ENCODE measurements around the gene RNF112.

RNF112 gene

DNA sequence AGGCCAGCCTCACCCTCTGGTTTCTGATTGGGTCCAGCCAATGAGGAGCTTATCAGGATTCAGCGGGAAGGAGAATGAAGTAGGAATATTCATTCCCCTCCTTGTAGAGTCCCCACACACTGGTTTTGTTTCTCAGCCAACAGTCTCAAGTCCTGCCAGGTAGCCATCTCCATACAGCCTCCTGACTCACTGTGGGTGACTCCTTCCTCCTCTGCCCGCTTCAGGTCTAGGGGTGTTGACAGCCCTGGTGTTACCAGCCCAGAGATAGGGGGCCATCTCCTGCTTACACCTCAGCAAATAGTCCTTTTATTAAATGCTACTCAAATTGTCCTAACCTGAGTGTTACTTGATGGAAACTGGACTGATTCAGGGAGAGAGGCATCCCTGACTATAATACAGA, 20.1 kb upstream of the RNF112 start:
- DNase-seq = no peak

DNA sequence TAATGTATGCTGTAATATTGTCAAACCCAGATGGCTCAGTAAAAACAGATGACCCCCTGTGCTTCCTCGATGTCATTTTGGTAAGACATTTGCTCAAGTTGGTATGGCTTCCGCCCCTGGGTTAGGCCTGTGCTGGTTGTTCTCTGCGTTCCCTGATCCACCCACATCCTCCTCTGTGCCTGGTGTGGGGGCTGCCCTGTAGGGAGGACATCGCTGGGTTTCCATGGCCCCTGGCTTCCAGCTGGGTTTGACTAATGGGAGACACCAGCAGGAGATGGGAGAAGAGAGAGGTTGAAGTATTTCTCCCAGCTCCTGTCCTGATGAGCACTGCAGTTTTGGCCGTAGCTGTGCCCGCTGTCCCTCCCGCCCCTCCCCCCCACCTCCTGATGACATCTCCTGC, 19.6 kb upstream of the RNF112 start:
- no peak for DNase-seq

DNA sequence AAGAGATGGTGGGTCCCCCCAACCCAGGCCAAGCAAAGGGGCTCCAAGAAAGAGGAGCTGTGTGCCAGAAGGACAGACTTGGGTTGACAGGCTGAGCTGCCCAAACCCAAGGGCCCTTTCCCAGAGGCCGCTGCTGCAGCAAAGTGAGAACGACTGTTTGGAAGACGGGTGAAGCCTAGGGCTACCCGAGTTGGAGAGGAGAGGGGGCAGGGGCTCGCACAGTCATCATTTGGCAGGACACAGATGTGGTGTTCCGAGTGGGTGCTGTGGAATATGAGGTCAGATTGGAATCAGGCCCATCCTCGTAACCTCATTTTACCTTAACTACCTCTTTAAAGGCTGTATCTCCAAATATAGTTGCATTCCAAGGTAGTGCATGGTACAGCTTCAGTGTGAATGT, 18.7 kb upstream of the RNF112 start:
- no peak for DNase-seq

DNA sequence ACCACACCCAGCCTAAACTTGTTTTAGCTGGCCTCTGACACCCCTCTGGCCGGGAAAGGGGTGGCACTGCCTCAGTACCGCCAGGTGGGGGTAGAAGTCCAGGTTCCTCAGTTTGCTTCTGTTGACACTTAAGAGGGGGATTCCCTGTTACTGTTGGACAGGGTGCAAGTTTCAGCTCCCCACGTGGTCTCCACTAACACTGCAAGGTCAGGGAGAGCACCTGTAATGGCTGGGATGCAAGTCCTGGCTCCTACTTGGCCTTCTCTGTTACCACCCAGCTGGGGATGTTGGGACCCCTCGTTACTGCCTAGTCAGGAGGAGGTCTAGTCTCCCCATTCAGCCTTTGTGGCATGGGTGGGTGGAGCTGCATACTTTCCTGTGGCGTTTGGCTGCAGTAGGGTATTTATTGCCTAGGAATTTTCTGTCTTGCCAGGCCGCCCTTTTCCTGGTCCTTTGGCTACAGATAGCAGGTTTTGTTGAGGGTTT, 13.4 kb upstream of the RNF112 start:
- no peak for DNase-seq

DNA sequence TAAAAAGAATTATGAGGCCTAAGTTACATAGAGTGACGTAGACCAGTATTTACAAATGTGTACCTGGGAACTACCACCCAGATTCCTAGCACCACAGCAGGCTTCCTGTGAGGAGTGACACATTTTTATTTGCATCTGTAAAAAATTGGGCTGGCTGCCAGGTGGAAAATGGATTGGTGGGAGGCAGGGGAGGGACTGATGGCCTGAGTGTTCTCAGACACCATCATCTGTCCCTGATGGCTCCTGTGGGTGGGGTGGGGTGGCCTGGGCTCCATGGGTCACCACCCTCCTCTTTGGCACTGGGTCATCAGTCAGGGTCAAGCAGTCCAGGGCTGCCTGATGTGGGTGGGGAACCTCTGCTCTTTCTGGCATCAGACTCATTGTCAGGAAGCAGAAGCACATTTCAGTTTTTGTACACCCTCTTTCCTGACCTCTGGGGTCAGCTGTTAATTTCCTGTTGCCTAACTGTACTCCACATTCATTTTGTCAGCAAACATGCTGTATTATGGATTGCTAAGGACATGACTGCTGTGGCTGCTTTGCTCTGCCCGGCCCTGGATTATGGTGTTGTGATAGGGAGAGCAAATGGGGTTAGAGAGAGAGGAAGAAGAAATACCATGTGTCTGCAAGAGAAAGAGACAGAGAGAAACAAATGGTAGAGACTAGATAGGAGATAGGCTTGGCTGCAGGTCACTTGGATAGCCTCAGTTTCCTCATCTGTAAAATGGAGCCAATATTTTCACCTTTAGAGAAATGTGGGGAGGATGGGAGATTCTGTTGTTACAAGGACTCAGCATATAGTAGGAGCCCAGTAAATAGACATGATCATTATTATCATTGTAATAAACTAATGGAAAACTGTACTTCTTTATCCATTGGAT, 12.5 kb upstream of the RNF112 start:
- DNase-seq = no peak

DNA sequence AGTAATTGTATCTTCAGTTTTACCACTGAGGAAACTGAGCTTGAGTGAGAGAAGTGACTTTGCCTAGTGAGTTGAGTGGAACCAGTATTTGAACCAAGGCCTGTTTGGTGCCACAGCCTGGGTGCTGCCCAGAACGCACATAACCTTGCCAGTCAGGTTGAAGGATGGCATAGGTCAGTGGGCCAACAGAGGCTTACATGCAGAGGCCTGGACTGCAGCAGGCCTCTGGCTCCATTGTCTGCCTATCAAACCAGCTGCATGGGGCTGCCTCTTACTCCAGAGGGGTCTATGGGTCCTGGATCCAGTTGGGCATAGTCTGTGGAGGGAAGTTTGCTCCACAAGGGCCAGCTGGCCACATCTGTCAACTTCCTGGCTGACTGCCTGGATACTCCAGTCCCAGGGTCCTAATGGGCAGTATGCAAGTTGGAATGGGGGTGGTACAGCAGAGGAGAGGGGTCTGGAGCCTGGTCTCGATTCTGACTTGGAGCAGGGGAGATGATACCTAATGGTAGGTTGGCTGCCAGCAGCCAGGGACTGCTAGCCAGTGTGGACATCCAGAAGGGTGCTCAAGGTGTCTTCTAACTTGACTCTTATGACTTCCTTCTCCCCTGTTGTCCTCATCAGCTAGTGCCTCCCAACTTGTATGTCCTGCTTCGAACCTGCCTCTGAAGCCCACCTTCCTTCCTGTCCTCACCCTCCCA, 11.1 kb upstream of the RNF112 start:
- no peak for DNase-seq

DNA sequence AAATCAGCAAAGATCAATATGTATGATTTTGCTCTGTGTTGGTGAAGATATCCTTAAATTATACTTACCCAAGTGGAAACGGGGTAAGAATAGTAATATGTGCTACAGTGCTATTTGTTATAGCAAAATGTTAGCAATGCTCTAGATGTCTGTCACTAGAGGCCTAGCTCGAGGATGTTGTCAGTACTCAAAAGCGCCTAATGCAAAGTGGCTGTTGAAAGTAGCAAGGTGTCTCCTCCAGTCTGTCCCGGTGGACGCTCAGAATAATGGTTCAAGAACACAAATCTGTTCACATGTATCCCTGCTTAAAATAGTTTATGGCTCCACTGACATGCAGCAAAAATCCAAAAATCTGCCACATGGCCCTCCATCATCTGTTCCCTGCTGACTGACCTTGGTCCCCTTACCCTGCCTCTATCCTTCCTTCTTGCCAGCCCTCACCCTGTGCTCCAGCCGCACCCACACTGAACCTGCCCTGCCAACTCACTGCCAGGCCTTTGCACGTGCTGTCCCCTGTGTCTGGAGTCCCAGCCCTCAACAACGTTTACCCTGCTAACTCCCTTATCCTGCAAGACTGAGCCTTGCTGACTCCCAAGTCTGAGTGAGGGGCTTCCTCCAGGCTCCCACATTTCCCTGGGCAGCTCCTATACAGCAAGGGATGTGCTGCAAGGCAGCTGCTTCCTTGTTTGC, 9.6 kb upstream of the RNF112 start:
- no peak for DNase-seq

DNA sequence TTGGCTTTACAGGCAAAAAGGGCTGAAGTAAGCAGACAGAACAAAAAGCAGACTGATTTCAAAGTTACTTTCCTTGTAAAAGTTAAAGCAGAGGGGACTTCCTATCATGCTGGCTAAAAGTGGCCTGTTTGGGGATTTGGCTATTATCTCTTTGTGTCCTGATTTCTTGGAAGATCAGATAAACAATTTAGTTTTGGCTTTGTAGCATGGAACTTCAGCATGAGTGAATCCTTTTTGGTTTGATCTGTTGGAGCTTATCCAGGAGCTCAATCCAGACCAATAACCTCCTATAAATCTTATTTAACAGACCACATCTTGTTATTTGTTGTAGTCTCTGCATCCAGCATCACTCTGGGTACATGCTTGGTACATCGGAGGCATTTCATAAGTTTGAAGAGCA, 8.9 kb upstream of the RNF112 start:
- no peak for DNase-seq

DNA sequence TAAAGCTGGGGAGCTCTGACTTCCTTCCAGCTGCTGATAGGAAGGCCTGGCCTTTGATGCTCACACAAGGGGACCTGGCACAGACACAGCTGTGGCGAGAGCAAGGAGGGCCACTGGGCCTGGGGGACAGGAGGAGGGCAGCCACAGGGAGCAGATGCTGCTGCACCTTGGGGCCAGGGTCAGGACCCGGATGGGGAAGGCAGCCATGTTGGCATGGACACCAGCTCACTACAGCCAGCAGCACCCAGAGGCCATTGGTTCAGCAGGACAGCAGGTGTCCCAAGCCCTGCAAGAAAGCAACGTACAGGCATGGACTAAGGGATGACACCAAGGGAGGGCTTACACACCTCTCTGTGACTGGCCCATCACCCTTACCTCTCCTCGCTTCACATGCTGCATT, 8.0 kb upstream of the RNF112 start:
- DNase-seq = no peak

DNA sequence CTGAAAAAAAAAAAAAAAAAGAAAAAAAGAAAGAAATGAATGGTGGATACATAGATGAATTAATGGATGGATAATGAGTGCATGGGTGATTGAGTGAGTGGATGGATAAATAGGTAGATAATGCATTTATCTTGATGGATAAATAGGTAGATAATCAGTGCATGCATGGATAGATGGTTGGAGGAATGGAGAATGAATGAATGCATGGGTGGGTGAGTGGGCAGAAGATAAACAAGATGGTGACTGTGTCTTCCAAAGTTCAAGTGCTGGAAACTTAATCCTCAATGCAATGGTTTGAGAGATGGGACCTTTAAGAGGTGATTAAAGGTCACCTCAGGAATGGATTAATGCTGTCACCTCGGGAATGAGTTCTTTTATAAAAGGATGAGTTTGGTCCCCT, 6.8 kb upstream of the RNF112 start:
- no peak for DNase-seq

DNA sequence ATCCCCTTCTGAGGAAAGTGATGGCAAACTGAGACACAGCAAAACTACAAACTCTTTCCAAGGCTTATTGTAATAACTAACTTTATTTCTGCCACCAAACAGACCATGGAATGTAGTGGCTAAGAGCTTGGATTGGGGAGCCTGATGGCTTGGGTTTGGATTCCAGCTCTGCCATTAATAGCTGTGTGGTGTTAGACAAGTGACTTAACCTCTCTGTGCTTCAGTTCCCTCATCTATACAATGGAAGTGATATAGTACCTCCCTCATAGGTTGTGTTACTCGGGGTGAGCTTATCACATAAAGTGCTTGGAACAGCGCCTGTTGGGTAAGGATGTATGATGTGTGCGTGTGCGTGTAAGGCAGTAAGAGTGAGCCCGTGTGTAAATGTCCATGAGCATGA, 5.9 kb upstream of the RNF112 start:
- DNase-seq = no peak

DNA sequence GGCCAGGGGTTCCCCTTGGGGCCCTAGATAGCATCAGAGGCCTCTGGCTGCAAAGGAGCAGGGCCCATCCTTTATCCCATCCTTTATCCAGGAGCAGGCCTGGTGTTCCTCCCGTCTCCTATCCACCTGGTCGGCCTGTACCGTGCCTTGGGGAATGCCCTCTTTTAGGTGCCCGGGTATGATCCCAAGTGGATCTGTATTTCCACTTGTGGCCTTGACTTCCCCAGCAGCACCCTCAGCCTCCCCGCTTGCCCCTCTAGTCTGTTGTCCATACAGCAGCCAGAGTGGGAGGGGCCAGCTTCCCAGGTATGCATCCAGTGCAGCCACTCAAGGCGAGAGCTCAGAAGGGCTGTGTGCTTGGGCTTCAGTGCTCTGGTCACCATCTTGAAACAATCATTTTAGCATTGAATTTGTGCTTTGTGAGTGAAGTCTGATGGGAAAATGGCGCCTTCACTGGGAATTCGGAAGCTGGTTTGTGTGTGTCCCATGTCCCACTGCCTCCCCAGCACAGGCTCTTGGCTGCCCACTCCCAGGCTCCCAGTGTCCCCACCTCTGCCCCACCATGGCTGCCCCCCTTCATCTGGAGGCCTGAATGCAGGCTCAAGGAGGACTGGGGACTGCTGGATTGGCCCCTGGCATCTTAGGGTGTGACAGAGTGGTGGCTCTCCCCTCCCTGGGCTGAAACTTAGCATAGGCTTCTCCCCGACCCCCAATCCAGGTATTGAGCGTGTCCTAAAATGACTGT, 3.3 kb upstream of the RNF112 start:
- DNase-seq = no peak

DNA sequence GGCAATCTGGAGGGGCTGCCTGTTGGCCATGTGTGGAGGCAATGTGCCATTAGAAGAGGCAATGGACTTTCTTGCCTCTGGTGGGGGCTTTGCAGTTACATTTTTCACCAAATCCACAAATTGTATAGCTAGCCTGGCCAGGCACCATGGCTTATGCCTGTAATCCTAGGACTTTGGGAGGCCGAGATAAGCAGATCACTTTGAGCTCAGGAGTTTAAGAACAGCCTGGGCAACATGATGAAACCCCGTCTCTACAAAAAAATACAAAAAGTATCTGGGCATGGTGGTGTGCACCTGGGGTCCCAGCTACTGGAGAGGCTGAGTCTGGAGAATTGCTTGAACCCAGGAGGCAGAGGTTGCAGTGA, 2.7 kb upstream of the RNF112 start:
- no peak for DNase-seq

DNA sequence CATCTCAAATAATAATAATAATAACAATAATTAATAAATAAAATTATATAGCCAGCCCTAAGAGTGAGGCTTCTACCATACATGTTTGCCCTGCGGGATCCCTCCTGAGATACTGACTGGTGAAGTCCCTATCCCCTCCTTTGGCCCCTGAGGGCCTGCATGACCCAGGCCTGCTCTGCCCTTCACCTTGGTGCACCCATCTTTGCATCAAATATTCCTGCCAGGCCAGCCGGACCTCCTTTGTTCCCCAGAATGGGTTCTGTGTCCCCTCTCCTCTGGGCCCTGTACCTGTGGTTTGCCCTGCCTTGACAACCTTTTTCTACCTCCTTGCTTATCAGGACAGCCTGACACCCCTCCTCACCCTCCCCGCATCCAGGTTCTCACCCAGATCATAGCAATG, 2.0 kb upstream of the RNF112 start:
- DNase-seq = no peak

DNA sequence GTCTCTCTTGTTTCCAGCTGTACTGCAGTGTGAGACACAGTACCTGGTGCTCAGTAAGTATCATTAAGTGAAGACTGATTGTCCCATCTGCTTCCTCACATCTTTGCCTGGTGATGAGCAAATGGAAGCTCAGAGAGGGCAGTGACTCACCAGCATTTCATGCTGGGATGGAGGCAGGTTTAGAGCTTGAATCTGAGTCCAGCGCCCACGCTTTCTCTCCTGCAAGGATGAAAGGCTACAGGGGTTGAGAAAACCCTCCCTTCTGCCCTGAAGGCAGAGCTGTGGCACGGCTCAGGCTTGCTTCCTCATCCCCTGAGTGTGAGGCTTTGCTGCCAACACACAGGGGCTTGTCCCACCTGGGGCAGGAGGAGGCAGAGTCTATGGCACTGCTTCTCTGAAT, 1.5 kb upstream of the RNF112 start:
- no peak for DNase-seq

DNA sequence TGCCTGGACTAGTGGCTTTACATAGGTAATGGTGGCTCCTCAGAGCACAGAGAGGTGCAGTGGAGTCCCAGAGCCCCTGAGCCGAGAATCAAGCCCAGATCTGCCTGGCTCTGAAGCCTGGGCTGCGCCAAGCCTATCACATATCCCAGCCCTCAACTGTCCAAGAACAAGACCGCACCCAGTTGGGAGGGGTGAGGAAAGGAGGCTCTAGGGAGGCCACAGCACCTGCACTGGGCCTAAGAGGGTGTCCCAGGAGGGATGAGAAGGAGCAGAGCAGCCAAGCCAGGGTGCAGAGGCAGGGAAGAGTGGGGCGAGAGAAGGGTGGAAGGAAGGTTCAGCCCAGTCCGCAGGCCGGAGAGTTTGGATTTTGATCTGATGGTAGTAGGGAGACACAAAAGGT, 941 bp upstream of the RNF112 start:
- no peak for DNase-seq

DNA sequence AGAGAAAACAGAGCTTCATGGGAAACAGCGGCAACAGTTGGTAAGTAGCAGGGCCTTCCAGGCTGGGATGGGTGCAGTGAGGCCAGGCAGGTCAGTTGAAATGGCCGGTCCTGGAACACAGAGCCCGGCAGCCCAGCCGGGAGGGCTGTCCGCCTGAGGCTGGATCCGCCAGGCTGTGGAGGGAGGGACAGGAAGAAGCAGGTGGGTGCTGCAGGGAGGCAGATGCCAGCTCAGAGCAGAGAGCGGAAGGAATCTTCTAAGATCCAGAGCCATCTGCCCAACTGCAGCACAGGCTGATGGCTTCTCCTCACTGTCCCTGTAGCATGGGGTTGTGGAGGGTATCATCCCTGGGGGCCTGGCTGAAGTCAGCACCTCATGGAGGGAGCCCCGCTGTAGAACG, 599 bp downstream of the RNF112 start:
- DNase-seq = no peak

DNA sequence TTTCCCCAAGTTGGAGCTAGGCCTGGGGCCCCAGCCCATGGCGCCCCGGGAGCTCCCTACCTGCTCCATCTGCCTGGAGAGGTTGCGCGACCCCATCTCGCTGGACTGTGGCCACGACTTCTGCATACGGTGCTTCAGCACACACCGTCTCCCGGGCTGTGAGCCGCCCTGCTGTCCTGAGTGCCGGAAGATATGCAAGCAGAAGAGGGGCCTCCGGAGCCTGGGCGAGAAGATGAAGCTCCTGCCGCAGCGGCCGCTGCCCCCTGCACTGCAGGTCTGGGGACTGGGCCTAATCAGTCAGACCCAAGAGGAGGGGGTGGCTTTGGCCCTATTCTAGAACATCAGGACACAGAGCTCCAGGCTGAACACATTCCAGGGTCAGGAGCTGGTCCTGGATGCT, 1.5 kb downstream of the RNF112 start:
- no peak for DNase-seq

DNA sequence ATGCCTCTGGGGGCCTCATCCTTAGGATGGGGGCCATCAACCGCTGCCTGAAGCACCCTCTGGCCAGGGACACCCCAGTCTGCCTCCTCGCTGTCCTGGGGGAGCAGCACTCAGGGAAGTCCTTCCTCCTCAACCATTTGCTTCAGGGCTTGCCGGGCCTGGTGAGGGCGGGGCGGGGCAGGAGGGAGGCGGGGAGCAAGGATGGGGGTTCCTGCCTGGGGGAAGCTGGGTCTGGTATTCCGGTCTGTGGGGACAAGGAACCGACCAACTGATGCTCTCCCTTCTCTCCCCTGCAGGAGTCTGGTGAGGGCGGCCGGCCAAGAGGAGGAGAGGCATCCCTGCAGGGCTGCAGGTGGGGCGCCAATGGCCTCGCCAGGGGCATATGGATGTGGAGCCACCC, 2.0 kb downstream of the RNF112 start:
- no peak for DNase-seq

DNA sequence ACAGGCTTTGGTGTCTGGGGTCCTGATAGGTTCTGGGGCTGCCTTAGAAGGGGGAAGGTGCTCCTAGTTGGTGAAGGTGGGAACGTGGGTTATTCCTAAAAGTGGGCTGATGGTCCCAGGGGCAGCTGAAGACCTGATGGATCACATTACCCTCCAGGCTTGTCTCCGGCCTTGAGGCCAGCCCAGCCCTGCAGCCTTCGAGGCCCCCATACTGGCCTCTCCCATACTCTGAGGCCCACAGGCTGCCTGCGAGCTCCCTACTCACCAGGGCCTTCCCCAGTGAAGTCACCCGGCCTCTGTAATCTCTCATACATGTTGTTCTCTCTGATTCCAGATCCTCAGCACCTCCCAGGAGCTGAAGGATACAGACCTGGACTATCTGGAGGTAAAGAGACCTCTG, 2.7 kb downstream of the RNF112 start:
- no peak for DNase-seq

DNA sequence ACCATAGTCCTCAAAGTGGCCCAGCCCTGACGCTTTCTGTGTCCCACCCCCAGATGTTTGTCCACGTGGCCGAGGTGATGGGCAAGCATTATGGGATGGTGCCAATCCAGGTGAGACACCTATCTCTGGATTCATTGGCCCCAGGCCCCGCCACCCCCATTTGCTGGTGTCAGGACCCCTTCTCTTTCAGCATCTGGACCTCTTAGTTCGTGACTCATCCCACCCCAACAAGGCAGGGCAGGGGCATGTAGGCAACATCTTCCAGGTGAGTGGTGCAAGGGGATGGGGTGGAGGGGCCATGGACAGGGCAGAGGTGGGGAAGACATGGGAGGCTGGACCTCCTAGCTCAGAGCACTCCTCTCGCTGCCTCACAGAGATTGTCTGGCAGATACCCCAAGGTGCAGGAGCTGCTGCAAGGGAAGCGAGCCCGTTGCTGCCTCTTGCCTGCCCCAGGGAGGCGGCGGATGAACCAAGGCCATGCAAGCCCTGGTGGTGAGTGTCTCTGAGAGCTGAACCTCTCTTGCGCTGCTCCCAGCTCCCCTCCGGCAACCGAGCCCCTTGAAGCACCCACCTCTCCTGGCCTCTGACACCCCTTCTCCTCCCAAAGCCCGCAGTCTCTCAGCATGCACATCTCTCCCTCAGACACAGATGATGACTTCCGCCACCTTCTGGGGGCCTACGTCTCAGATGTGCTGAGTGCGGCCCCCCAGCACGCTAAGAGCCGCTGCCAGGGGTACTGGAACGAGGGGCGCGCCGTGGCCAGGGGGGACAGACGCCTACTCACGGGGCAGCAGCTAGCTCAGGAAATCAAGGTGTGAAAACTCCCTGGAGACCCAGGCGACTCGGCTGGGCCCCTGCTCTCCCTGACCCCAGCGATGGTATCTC, 3.6 kb downstream of the RNF112 start:
- DNase-seq = no peak

DNA sequence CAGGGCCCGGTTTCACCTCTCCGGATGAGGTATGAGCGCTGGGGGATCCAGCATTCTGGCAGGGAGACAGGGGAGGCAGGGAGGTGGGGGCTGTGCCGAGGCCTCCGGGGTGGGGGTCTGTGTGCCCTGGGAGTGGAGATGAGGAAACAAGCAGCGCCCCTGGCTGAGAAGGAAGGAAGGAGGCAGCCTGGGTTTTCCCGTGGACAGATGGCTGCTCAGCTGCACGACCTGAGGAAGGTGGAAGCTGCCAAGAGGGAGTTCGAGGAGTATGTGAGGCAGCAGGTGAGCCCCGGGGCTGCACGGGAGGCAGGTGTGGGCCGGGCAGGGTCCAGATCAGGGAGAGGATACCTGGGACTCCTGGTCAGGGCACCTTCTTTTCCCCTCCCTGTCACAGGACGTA, 4.3 kb downstream of the RNF112 start:
- DNase-seq = no peak
